GM18498 (cell line): ENCODE results near the gene SNAI1.
"Not testable (repeated sequence)": the region's sequence is repeated elsewhere in the genome, so short reads cannot be mapped to it uniquely, and the experiment has no call there.

Source experiments
- ATAC-seq: cut with Tn5 transposase; IDR thresholded peaks from one replicate; pipeline ENCODE4 v1.9.1; 2021; ENCODE audit warnings: mild to moderate bottlenecking, moderate library complexity; ENCODE audit not compliant: unreplicated experiment

The SNAI1 gene

GRCh38 chr20:49982346-49983122 lies at the start of gene SNAI1:
Gene SNAI1, plus strand, starts transcription at chr20:49982980. Its CDS starts 80 bp downstream, at chr20:49983060.
- ATAC-seq: peak; percentile 79

GRCh38 chr20:49935746-49936152 lies 47.0 kb upstream of the SNAI1 start:
- ATAC-seq: peak; percentile 8

- peak; percentile 74 for ATAC-seq
Observed at GRCh38 chr20:49936153-49937026, 46.4 kb upstream of the SNAI1 start, which contains the start of gene RNF114. Gene RNF114, plus strand, starts transcription at chr20:49936397. Its CDS starts 16 bp downstream, at chr20:49936413.

GRCh38 chr20:49937027-49937929 lies 45.5 kb upstream of the SNAI1 start:
- ATAC-seq: peak; percentile 7

- ATAC-seq: no peak
Observed at GRCh38 chr20:49938173-49939163, 44.3 kb upstream of the SNAI1 start.

GRCh38 chr20:49941456-49941855 lies 41.3 kb upstream of the SNAI1 start:
- ATAC-seq: no peak

GRCh38 chr20:49942303-49942702 lies 40.5 kb upstream of the SNAI1 start:
- ATAC-seq: no peak

GRCh38 chr20:49942942-49943341 lies 39.8 kb upstream of the SNAI1 start:
- no peak for ATAC-seq

GRCh38 chr20:49945306-49945700 lies 37.5 kb upstream of the SNAI1 start:
- ATAC-seq: no peak

GRCh38 chr20:49945701-49946477 lies 36.9 kb upstream of the SNAI1 start:
- no peak for ATAC-seq

- no peak for ATAC-seq
Observed at GRCh38 chr20:49948178-49948577, 34.6 kb upstream of the SNAI1 start.

- ATAC-seq: no peak
Observed at GRCh38 chr20:49948809-49949507, 33.8 kb upstream of the SNAI1 start.

GRCh38 chr20:49951151-49951550 lies 31.6 kb upstream of the SNAI1 start:
- ATAC-seq: no peak

GRCh38 chr20:49955167-49955566 lies 27.6 kb upstream of the SNAI1 start:
- ATAC-seq: no peak

GRCh38 chr20:49955830-49956396 lies 26.9 kb upstream of the SNAI1 start:
- not testable (repeated sequence) for ATAC-seq

- ATAC-seq: no peak
Observed at GRCh38 chr20:49956689-49957088, 26.1 kb upstream of the SNAI1 start.

- ATAC-seq: not testable (repeated sequence)
Observed at GRCh38 chr20:49957089-49957938, 25.5 kb upstream of the SNAI1 start.
